Activated naive CD4-positive, alpha-beta T cell (primary cell): ENCODE results near the gene RNF10.
"Not testable (repeated sequence)": the region's sequence is repeated elsewhere in the genome, so short reads cannot be mapped to it uniquely, and the experiment has no call there.

Source experiments
- DNase-seq, 4 experiments: peaks; one replicate each; lab custom pipeline; 2025; lab: John Stamatoyannopoulos, UW

Gene RNF10

DNA sequence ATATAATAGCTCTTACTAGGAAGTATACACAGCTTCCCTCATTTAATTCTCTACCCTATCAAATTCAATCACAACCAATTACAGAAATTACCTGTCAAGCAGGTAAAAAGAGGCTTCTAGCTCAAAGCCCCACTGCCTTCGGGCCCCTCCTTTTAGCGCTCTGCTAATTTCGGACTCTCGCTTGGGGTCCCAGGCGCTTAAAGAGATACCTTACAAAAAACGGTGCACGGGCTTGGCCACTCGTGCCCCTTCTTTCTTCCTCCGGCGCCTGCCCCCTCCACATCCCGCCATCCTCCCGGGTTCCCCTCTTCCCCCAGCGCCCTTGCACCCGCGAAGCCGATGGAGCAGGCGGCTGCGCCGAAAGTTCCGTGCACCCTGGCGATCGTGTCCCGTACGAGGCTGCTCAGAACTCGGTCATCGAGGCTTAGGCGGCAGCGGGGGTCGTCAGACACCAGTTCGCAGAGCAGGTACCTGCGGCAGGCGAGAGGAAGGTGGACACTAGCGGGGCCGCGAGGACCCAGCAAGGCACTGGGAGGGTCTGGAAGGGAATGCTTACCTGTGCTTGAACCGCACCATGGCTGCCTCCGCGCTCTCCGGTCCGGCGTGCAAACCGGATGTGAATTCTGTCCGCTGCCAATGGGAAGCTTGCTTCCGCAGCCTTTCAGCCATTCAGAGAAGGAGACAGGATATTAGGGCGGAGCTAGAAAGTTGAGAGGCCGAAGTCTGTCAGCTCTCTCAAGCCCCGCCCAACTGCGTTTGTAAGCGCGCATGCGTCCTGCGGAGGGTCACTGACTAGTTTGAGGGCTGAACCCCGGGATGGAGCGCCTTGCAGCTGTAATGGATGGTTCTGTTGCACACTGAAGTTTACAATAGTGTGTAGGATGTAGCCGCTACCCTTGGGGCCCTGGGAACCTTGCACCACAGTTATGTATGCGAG lies 46.9 kb downstream of the RNF10 start, which contains the start of gene POP5:
Gene POP5 (minus strand): TSS at position 616 of the 937 bp plus-strand sequence. CDS start 40 bp downstream, at position 576.
- DNase-seq: peak; percentile 74 to 86 (median 83)

DNA sequence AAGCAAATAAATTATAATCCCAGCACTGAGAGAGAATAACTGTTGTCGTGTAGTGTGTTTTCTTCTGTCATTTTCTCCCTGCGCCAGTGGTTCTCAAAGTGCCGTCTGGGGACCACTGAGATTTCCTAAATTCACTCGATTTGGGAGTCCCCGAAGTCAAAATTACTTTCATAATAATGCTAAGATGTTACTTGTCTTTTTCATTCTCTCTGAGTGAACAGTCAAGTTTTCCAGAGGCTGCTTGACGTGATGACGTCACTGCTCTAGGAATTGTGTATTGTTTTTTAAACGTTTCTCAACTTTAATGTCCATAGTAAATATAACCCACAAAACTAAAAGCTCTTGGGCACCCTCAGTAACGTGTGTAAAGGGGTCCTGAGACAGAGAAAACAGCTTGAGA lies 47.8 kb downstream of the RNF10 start:
- DNase-seq: no peak

DNA sequence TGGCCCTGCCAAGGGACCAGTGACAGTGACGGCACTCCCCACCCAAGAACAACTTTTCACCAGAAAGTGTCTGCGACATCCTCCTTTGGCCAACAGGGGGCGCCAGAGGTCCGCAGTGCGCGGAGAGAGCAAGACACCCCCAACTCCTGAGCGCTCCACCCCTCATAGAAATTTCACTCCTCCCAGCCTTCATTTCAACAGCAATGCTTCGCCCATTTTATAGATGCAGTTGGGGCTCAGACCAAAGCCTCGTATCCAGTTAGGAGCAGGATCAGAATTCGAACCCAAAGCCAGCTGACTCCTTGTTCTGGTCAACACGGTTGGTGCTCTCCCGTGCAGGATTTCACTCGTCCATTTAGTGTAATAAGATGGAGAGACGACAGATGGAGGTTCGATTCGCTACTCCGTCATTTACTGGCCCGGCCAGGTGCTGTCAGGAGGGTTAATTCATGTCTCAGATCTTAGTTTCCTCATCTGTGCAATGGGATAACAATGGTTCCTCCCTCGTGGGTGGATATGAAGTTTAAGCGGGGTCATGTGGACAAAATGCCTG lies 49.4 kb downstream of the RNF10 start:
- peak; percentile 75 to 84 (median 78) for DNase-seq

DNA sequence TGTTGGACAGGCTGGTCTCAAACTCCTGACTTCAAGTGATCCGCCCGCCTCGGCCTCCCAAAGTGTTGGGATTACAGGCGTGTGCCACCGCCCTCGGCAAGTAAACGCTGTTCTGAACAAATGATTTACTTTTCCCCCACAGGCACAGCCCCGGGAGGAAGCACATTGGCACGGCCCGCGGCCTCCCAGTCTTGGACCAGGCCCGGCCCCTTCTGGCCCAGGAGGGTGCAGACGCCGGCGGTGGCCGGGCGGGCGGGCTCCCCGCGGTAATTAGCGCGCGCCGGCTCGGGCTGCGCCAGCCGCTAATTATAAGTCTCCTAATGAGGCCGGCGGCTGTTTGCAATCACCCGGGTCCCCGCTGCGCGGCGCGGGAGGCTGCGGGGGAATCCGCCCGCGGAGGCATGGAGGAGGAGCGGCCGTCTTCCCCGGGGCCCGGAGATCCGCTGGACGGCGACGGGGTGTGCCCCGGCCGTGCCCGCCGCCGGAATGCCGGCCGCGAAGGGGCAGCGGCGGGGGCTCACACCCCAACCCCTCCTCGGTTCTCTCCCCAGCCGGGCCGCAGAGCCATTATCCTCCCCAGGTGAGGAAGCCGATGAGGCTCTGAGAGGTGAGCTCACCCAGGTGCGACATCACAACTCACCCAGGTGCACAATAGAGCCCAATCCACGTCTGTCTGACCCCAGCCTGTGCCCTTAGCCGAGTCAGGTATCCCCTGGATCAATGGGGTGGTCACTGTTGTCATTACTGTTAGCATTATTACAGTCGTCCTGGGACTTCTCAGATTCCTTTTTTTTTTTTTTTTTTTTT lies 50.4 kb downstream of the RNF10 start:
- peak in 3 of 4 experiments; percentile 7 to 38 (median 19) for DNase-seq

DNA sequence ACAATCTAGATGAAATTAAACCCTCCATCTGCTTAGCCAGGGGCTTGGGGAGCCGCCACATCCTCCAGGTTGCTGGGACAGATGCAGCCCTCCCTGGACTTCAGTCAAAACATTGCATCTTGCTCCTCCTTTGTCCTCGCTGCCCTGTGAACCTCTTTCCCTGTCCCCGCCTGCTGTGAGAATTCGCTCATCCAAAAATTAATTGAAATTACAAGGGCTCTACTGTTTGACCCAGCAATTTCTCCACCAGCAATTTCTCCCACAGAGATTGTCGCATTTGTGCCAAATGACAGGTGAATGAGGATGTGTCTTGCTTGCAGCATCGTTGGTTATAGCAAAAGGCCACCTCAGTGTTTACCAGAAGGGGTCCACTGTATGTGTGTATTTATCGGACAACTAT lies 52.0 kb downstream of the RNF10 start:
- DNase-seq: no peak

DNA sequence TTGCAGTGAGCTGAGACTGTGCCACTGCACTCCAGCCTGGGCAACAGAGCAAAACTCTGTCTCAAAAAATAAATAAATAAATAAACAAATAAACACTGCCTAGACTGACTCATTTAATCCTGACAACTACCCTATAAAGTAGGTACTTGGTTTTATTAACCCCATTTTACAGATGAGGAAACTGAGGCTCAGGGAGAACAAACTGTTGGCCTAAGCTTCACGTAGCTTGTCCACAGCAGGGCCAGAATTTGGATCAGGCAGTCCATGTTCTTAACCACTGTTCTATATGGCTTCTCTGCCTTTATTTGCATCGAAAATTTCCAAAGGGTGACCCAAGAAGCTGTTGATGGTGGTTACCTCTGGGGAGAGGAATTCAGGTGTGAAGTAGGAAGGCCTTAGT lies 52.7 kb downstream of the RNF10 start:
- no peak for DNase-seq

DNA sequence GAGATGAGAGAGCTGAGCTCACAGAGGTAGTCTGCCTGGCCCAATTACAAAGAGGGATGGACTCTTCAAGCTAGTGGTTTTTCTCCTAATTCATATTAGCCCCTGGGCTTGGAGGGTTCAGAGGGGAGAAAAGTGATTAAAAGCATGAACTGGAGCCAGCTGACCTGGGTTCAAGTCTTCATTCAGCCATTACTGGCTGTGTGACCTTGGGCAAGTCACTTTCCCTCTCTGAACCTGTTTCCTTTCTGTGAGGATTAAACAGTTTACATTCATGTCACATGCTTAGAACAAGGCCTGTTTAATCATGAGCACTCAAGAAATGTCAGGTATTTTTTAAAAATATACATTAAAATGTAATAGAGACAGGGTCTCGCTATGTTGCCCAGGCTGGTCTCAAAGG lies 54.2 kb downstream of the RNF10 start:
- no peak for DNase-seq

DNA sequence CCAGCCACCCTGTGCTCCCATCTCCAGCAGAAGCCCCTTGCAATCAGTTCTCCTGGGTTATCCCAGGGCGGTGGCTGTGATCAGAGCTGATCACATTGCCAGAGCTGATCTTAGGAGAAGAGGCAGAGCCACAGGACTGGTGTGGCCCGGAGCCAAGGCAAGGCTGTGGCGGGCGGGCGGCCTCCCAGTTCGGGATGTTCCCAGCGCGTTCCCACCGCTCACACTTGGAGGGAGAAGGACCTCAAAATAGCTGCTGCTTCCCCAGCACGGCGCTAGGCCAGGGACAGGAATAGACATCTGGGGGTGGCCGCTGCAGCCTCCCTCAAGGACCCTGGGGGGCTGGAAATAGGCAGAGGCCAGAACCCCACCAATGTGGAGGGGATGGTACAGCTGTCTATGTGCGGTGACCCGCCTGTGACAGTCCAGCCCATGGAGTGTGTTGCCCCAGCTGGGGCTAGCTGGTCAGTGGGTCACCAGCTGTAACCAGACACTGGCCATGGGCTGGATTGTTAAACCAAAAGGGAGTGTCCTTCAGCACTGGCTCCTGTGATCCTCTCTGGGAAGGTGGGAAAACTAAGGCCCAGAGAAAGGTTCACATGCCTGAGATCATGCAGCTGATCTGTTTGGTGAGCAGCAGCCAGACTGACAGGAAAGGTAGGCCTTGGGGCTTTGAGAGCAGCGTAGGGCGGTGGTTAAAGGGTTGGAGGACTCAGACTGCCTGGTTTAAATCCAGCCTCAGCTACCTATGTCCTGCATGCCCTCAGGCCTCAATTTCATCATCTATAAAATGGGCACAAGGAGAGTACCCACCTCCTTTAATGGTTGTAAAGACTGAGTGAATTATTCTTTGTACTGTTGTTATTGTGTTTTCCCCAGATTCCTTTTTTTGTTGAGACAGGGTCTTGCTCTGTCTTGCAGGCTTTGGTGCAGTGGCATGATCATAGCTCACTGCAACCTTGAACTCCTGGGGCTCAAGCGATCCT lies 55.1 kb downstream of the RNF10 start:
- no peak for DNase-seq

DNA sequence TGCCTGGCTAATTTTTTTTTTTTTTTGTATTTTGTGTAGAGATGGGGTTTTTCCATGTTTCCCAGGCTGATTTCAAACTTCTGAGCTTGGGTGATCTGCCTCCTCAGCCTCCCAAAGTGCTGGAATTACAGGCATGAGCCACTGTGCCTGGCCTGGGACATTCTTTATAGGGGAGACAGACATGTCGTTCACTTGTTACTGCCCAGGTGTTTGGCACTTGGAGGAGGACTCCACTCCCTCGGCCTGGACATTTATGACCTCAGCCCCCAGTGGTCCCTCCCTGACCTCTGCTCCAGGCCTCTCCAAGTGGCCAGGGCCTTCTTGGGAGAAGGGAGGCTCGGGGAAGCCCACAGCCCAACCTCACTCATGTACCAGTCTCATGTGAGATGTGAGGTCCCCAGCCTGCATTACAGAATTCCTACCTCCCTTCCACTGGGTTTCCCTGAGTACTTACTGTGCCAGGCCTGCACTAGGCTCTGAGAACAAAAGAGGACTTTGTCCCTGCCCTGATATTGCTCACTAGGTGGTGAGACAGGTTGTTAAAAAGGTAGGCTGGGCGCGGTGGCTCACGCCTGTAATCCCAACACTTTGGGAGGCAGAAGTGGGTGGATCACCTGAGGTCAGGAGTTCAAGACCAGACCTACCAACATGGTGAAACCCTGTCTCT lies 56.7 kb downstream of the RNF10 start:
- DNase-seq: no peak

DNA sequence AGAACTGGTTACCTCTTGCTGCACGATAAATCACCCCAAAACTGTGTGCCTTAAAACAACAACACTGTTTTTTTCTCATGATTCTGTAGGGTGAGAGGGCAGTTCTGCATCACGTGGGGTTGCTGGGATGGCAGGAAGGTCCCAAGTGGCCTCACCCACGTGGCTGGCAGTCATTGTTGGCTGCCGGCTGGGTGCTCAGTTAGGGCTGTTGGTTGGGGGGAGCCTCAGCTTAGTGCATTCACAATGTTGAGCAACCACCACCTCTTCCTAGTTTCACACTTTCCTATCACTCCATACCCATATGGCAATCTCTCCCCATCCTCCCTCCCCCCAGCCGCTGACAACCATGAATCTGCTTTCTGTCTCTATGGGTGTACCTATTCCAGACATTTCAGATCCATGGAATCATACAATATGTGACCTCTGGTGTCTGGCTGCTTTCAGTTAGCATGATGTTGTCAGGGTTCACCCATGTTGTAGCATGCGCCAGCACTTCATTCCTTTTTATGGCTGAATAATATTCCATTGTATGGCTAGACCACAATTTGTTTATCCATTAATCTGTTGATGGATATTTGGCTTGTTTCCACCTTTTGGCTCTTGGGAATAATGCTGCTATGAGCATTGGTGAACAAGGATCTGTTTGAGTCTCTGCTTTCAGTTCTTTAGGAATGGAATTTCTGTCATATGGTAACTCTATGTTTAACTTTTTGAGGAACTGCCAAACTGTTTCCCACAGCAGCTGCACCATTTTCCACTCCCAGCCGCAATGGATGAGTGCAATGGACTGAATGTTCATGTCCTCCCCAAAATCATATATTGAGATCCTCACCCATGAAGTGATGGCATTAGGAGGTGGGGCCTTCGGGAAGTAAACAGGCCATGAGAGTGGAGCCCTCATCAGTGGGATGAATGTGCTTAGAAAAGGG lies 58.2 kb downstream of the RNF10 start:
- no peak for DNase-seq

DNA sequence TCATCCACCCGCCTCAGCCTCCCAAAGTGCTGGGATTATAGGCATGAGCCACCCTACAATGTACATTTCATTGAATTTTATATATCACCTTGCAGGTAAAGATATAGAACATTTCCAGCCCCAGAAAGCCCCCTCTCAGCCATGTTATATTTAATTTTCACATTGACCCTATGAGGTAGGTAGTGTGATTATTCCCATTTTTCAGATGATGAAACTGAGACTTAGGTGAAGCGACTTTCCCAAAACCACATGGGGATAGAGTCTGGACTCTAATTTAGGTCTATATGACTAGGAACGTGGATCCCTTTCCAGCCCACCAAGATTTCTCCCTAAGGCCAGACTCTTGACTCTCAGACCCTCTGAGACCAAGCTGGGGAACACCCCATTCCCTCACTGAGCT lies 62.7 kb downstream of the RNF10 start:
- no peak for DNase-seq

DNA sequence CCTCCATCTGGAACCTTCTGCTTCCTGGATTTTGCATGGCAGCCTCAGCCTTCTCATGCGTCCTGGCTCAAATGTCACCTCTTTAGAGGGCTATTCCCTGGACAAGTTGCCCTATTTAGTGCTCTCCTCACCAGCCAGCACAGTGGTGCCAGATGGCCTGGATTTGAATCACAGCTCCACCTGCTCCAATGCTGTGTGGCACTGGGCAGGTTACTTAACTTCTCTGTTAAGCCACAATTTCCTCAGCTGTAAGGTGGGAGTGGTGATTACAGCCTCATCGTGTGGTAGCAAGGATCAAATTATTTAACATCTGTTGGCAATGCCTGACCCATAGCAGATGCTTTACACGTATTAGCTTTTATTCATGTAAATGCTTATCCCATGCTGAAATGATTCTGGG lies 63.7 kb downstream of the RNF10 start:
- no peak for DNase-seq

DNA sequence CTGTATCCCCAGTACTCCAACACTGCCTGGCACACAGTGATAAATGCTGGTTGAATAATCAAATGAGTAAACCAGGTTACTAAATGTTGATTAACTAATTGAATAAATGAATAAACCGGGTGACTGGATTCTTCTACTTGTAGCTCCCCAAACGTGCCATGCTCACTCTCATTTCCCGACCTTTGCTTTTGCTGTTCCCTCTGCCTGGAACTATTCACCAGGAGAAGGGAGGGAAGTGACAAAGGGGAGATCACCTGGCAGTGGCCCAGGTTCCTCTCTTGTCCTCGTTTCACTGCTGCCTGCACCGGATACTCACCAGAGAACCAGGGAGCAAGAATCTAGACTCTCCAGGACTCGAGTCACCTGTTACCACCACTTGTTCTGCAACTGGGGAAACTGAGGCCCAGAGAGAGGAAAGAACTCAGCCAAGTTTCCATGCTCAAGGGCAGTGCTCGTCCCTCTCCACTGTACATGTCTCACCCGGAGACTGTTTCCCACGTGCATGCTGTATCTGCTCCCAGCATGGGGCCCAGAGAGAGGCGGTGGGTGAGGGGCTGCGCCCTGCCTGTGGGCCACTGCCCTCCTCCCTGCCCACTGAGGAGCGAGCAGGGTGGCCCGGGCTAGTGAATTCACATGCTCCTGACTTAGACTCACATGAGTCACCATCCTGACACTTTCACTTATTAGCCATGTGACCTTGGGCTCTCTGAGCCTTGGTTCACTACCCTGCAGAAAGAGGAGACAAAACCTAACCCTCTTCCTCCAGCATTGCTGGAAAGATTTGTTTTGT lies 64.7 kb downstream of the RNF10 start:
- DNase-seq: no peak

DNA sequence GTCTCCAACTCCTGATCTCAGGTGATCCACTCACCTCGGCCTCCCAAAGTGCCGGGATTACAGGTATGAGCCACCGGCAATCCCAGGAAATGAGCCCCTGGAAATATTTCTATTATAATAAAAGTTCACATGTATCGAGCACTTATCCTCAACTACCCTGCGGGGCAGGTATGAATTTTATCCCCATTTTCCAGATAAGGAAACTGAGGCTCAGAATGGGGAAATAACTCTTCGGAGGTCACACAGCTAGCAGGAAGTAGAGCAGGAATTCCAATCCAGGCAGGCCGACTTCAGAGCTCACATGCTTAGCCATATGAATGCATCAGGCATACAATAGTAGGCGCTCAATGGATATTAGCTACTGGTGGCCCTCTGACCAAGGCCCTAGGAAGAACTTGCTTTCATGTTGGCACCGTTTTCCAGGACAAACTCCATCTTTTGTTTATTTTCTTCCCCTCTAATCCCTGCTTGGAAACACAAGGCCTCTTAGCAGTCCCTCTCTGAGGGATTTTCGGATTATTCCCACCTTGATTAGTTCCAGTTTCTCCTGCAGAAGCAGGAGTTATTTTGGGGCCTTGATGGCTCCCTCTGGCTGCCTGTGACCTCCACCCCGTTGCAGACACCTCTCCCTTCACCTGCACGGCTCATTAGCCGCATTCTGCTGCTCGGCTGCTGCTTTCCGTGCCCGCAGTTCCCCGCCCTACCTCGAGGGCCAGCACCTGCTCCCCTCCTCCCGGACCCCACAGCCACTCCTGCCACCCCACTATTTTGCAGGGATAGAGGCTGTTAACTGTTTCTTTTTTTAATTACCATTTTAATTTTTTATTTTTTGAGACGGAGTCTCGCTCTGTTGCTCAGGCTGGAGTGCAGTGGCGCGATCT lies 65.8 kb downstream of the RNF10 start:
- no peak for DNase-seq

DNA sequence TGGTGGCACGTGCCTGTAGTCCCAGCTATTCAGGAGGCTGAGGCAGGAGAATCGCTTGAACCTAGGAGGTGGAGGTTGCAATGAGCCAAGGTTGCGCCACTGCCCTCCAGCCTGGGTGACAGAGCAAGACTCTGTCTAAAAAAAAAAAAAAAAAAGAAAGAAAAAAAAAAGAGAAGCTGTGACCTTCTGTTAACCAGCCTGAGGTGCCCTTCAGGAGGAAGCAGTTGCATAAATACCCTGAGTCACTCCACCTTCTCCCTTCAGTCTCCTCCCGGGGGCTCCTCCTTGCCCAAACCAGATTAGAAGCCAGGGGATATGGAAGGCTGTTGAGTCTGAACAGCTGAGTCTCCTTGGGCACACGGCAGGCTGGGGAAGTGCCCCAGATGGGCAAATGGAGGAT lies 68.3 kb downstream of the RNF10 start:
- DNase-seq: not testable (repeated sequence)

DNA sequence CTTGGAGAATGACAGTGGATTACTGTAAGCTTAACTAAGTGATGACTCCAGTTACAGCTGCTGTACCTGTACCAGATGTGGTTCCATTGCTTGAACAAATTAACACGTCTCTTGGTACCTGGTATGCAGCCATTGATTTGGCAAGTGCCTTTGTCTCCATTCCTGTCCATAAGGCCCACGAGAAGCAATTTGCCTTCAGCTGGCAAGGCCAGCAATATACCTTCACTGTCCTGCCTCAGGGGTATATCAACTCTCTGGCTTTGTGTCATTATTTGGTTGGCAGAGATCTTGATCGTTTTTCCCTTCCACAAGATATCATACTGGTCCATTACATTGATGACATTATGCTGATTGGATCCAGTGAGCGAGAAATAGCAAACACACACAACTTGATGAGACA lies 76.4 kb downstream of the RNF10 start:
- DNase-seq: no peak

DNA sequence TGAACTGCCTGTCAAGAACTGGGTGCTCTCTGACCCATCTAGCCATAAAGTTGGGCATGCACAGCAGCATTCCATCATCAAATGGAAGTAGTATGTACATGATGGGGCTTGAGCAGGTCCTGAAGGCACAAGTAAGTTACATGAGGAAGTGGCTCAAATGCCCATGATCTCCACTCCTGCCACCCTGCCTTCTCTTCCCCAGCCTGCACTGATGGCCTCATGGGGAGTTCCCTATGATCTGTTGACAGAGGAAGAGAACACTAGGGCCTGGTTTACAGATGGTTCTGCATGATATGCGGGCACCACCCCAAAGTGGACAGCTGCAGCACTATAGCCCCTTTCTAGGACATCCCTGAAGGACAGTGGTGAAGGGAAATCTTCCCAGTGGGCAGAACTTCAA lies 77.4 kb downstream of the RNF10 start:
- DNase-seq: not testable (repeated sequence)

DNA sequence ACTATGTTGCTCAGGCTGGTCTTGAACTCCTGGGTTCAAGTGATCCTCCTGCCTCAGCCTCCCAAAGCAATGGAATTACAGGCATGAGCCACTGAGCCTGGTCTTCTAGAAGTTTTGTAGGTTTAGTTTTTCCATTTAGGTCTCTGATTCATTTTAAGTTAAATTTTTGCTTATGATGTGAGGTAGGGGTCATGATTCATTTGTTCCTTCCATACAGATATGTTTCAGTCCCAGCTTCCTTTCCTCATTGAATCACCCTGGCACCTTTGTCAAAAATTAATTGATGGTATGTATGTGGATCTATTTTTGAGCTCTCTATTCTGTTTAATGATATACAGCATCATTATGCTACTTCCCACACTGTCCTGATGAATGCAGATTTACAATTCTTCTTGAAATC lies 80.7 kb downstream of the RNF10 start:
- no peak for DNase-seq
